Natural killer cell (primary cell): ENCODE results near the gene GOLGB1. TPM values are rescaled to one million over a fixed set of nuclear protein-coding genes. Genes with fewer than 3 reads are reported as not detected.

ENCODE experiments used
- ATAC-seq, 3 donors: fragments of 150-1000 bp in 2 of 3; fragments of 200-7000 bp in 1 of 3; cut with Tn5 transposase; 1 replicate in 1 of 3; 2 replicates in 2 of 3; pipeline ENCODE4 v1.10.0; 2021; ENCODE audit warnings: mild to moderate bottlenecking in 2 of 3, moderate library complexity in 2 of 3
- DNase-seq, 2 donors: peaks; one replicate each; pipeline versions ENCODE4 v3.0.0 to v3.0.0-alpha.2; 2013 to 2021; ENCODE audit warnings: mixed read lengths in 1 of 2
- H3K27ac ChIP-seq: one replicate; pipeline ENCODE4 v1.5.1; 2013; ENCODE audit warnings: mild to moderate bottlenecking, low read length
- H3K27me3 ChIP-seq: one replicate; pipeline ENCODE4 v1.6.1; 2013; ENCODE audit warnings: low read length; ENCODE audit not compliant: control insufficient read depth, insufficient read depth
- H3K36me3 ChIP-seq: one replicate; pipeline ENCODE4 v1.6.1; 2013; ENCODE audit warnings: low read length; ENCODE audit not compliant: control insufficient read depth, insufficient read depth
- H3K4me1 ChIP-seq: one replicate; pipeline ENCODE4 v1.6.1; 2013; ENCODE audit warnings: low read length; ENCODE audit not compliant: control insufficient read depth, insufficient read depth
- H3K4me3 ChIP-seq: one replicate; pipeline ENCODE4 v1.5.1; 2013; ENCODE audit warnings: low read length
- H3K9me3 ChIP-seq: one replicate; pipeline ENCODE4 v1.6.1; 2013; ENCODE audit warnings: low read length; ENCODE audit not compliant: control insufficient read depth, insufficient read depth
- H3K27ac Mint-ChIP-seq, 2 donors: one replicate each; pipeline ENCODE4 v1.8.0; 2022; ENCODE audit warnings: mild to moderate bottlenecking in 2 of 2, mixed read lengths in 2 of 2, moderate library complexity in 1 of 2
- H3K27me3 Mint-ChIP-seq, 2 donors: one replicate each; pipeline ENCODE4 v1.8.0; 2022; ENCODE audit warnings: low read depth in 2 of 2, mixed read lengths in 2 of 2
- H3K36me3 Mint-ChIP-seq: one replicate; pipeline ENCODE4 v1.8.0; 2022; ENCODE audit warnings: mixed read lengths
- H3K4me1 Mint-ChIP-seq, 2 donors: one replicate each; pipeline ENCODE4 v1.8.0; 2022; ENCODE audit warnings: mixed read lengths in 2 of 2
- H3K4me3 Mint-ChIP-seq: one replicate; pipeline ENCODE4 v1.8.0; 2022; ENCODE audit warnings: mild to moderate bottlenecking, moderate library complexity, mixed read lengths
- H3K9me3 Mint-ChIP-seq, 2 donors: one replicate each; pipeline ENCODE4 v1.8.0; 2022; ENCODE audit warnings: mixed read lengths in 2 of 2
- CTCF ChIP-seq: fragments of 200-600 bp; IDR thresholded peaks from one replicate; pipeline ENCODE4 v1.8.0; 2022; ENCODE audit warnings: antibody characterized with exemption
- WGBS: methylation state at CpG from one replicate; pipeline ENCODE4 v1.1.7; 2013; ENCODE audit warnings: missing lambda C conversion rate; ENCODE audit not compliant: insufficient coverage; 5-methylcytosine and 5-hydroxymethylcytosine counted together
- intact Hi-C: fragments of 100-400 bp; cut with micrococcal nuclease; formaldehyde crosslinking; loops from one replicate; pipeline ENCODE4 v1.14.2; 2022
- total RNA-seq, 4 donors: library from RNA; stranded (reverse); fragments of 120-200 nt in 1 of 4; gene quantifications; one replicate each; pipeline versions ENCODE4 v1.2.3 to v1.2.4, GENCODE V29; 2013 to 2022

The GOLGB1 gene
- total RNA-seq, 3 donors from 2014 or later (not counting 1 experiment from before 2014, with no cell fraction given) = 55.4 to 67.2 (median 61.1) TPM

GRCh38 chr3:121662742-121663141 lies 86.8 kb downstream of the GOLGB1 start:
- intact Hi-C loops = no loop called here
- ATAC-seq = no peak
- Histone ChIP-seq H3K4me3 (no peak overlapping the region), H3K27ac (no peak overlapping the region), H3K27me3 (no peaks in the 10 kb centered on the region), H3K9me3 (no peaks in the 10 kb centered on the region), H3K4me1 (peaks cover 36% of the 10 kb centered on the region), H3K36me3 (peaks cover 49% of the 10 kb centered on the region)
- H3K9me3 Mint-ChIP-seq = no peaks in the 10 kb centered on the region
- no peak for TF ChIP-seq CTCF
- H3K27me3 Mint-ChIP-seq = no peaks in the 10 kb centered on the region
- peaks cover 37 to 41% of the 10 kb centered on the region in 2 donors for H3K4me1 Mint-ChIP-seq
- no peak overlapping the region for H3K4me3 Mint-ChIP-seq
- no peak for DNase-seq
- H3K27ac Mint-ChIP-seq = no peak overlapping the region
- H3K36me3 Mint-ChIP-seq = peaks cover 22% of the 10 kb centered on the region

- intact Hi-C loops = no loop called here
- Mint-ChIP-seq H3K4me1 (peaks cover 51 to 53% of the 10 kb centered on the region in 2 donors), H3K27ac (peak overlapping the region; percentile 97 to 99), H3K27me3 (no peaks in the 10 kb centered on the region), H3K4me3 (peak overlapping the region; percentile 96), H3K9me3 (no peaks in the 10 kb centered on the region), H3K36me3 (peaks cover 29% of the 10 kb centered on the region)
- ATAC-seq (no peak), DNase-seq (peak in 1 of 2 donors; percentile 28)
- no peak for TF ChIP-seq CTCF
- H3K9me3 ChIP-seq = no peaks in the 10 kb centered on the region
- H3K27me3 ChIP-seq = no peaks in the 10 kb centered on the region
- WGBS = 84% methylated on average over 6 of the region's 6 CpGs
- H3K27ac ChIP-seq = peak overlapping the region; percentile 94
- peaks cover 40% of the 10 kb centered on the region for H3K4me1 ChIP-seq
- no peak overlapping the region for H3K4me3 ChIP-seq
- peaks cover 47% of the 10 kb centered on the region for H3K36me3 ChIP-seq
Observed at GRCh38 chr3:121661376-121661775, 88.2 kb downstream of the GOLGB1 start.

- DNase-seq = peak; percentile 68 to 88
- intact Hi-C loops = loop anchor here (1.0 kb wide), 2 partner anchors 89 to 114 kb away; partner anchors contain the start of gene GOLGB1
- no peaks in the 10 kb centered on the region for H3K27me3 Mint-ChIP-seq
- H3K4me1 Mint-ChIP-seq = peaks cover 56% of the 10 kb centered on the region in 2 donors
- no peak for TF ChIP-seq CTCF
- Histone ChIP-seq H3K4me1 (peaks cover 40% of the 10 kb centered on the region), H3K36me3 (peaks cover 46% of the 10 kb centered on the region), H3K27me3 (no peaks in the 10 kb centered on the region), H3K9me3 (no peaks in the 10 kb centered on the region), H3K4me3 (peak within 1 kb of the TSS; percentile 77), H3K27ac (peak within 1 kb of the TSS; percentile 94)
- H3K36me3 Mint-ChIP-seq = peaks cover 27% of the 10 kb centered on the region
- WGBS = under 1% methylated on average over 9 of the region's 9 CpGs
- peak within 1 kb of the TSS; percentile 96 for H3K4me3 Mint-ChIP-seq
- ATAC-seq = peak; percentile 85 to 90 (median 85)
- H3K27ac Mint-ChIP-seq = peak within 1 kb of the TSS; percentile 97 to 99
- H3K9me3 Mint-ChIP-seq = no peaks in the 10 kb centered on the region
Observed at GRCh38 chr3:121660356-121661171, 89.0 kb downstream of the GOLGB1 start, which contains the start of gene HCLS1. HCLS1 (minus strand) TSS chr3:121660903; CDS start chr3:121658347, 2,556 bp downstream.
